Body of pancreas (tissue), 4 donors: Measurements from ENCODE around the gene BEGAIN. TPM values are rescaled to one million over a fixed set of nuclear protein-coding genes. Genes with fewer than 3 reads are reported as not detected.

Source experiments
- ATAC-seq: fragments of 150-250 bp; one replicate; pipeline ENCODE4 v1.9.1; 2016
- DNase-seq, 4 donors: peaks; one replicate each; pipeline ENCODE4 v3.0.0-alpha.2; 2019
- H3K27ac ChIP-seq, 4 donors: fragments of 200-600 bp; sonication (generic); 1 replicate in 3 of 4; 2 replicates in 1 of 4; pipeline versions ENCODE4 v1.5.1 to v1.6.1; 2016 to 2019; ENCODE audit warnings: mild to moderate bottlenecking in 1 of 4, mixed read lengths in 1 of 4, moderate library complexity in 1 of 4
- H3K27me3 ChIP-seq, 2 donors: fragments of 200-600 bp; sonication (generic); one replicate each; pipeline ENCODE4 v1.6.0; 2016; ENCODE audit warnings: mild to moderate bottlenecking in 1 of 2
- H3K36me3 ChIP-seq, 2 donors: fragments of 200-600 bp; sonication (generic); replicated peaks in 1 of 2; 2 replicates each; pipeline ENCODE4 v1.5.1; 2016; ENCODE audit warnings: low read depth in 2 of 2; ENCODE audit not compliant: insufficient read depth in 1 of 2
- H3K4me1 ChIP-seq: fragments of 200-600 bp; sonication (generic); one replicate; pipeline ENCODE4 v1.6.0; 2016
- H3K4me3 ChIP-seq, 2 donors: fragments of 200-600 bp; sonication (generic); 1 replicate in 1 of 2; 2 replicates in 1 of 2; pipeline ENCODE4 v1.5.1; 2016 to 2019
- H3K9me3 ChIP-seq, 3 donors: fragments of 200-600 bp; sonication (generic); 1 replicate in 2 of 3; 2 replicates in 1 of 3; pipeline ENCODE4 v1.5.1; 2016
- POLR2A ChIP-seq, 3 donors: fragments of 450-650 bp; IDR thresholded peaks; one replicate each; pipeline ENCODE4 v1.6.1; 2016; ENCODE audit warnings: antibody characterized with exemption in 3 of 3, mild to moderate bottlenecking in 2 of 3
- WGBS, 2 donors: methylation state at CpG; one replicate each; pipeline ENCODE4 v1.1.5; 2017; 5-methylcytosine and 5-hydroxymethylcytosine counted together
- intact Hi-C: fragments of 100-400 bp; cut with DNase I; formaldehyde crosslinking; loops from one replicate; pipeline ENCODE4 v1.15.1; 2023
- total RNA-seq, 2 donors: library from RNA; depleted of rRNA; stranded (reverse); fragments of >200 nt; gene quantifications; one replicate each; pipeline ENCODE4 v1.1.0, GENCODE V29; 2016
- TF ChIP-seq, protein P1 (sequence below), 7 experiments: fragments of 450-650 bp in 4 of 7; fragments of 200-600 bp in 3 of 7; sonication (generic) in 3 of 7; IDR thresholded peaks; one replicate each; pipeline ENCODE4 v1.5.1; 2016 to 2019; ENCODE audit warnings: antibody characterized with exemption in 7 of 7

BEGAIN gene
- total RNA-seq, 2 donors from 2014 or later, result 23.9 to 28.7 TPM

DNA sequence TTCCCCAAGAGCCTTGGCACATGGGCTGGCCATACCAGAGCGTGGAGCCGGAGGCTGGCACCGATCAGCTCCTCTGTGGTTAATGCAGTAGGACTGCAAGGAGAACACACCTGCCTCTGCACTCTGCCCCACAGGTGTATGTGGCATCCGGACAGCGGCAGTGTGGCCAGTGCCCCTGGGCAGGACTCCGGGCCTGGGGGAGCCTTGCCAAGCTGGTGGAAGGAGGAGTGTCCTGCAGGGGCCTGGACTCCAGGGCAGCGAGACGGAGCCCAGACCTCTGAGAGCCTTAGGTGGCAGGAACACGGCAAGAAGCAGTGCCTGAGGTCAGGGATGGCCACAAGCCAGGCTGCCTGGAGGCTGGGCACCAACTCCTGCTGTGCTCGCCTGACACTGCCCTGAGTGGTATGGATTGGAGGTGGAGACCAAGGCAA, 5.3 kb upstream of the BEGAIN start:
- TF ChIP-seq, protein P1, sequence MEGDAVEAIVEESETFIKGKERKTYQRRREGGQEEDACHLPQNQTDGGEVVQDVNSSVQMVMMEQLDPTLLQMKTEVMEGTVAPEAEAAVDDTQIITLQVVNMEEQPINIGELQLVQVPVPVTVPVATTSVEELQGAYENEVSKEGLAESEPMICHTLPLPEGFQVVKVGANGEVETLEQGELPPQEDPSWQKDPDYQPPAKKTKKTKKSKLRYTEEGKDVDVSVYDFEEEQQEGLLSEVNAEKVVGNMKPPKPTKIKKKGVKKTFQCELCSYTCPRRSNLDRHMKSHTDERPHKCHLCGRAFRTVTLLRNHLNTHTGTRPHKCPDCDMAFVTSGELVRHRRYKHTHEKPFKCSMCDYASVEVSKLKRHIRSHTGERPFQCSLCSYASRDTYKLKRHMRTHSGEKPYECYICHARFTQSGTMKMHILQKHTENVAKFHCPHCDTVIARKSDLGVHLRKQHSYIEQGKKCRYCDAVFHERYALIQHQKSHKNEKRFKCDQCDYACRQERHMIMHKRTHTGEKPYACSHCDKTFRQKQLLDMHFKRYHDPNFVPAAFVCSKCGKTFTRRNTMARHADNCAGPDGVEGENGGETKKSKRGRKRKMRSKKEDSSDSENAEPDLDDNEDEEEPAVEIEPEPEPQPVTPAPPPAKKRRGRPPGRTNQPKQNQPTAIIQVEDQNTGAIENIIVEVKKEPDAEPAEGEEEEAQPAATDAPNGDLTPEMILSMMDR (IDR thresholded peaks at IDR 0.05), result no peak
- TF ChIP-seq POLR2A (IDR thresholded peaks at IDR 0.05), result no peak
- peak in 1 of 4 donors; percentile 10 for DNase-seq
- Histone ChIP-seq H3K4me3 (no peak overlapping the region), H3K36me3 (no peaks in the 10 kb centered on the region), H3K27ac (no peak overlapping the region), H3K4me1 (peaks cover 6% of the 10 kb centered on the region), H3K9me3 (no peaks in the 10 kb centered on the region), H3K27me3 (no peaks in the 10 kb centered on the region)
- ATAC-seq, result no peak
- WGBS, 2 donors, result 81 to 82% methylated on average over 8 to 9 of the region's 10 CpGs
- intact Hi-C loops, result no loop called here

DNA sequence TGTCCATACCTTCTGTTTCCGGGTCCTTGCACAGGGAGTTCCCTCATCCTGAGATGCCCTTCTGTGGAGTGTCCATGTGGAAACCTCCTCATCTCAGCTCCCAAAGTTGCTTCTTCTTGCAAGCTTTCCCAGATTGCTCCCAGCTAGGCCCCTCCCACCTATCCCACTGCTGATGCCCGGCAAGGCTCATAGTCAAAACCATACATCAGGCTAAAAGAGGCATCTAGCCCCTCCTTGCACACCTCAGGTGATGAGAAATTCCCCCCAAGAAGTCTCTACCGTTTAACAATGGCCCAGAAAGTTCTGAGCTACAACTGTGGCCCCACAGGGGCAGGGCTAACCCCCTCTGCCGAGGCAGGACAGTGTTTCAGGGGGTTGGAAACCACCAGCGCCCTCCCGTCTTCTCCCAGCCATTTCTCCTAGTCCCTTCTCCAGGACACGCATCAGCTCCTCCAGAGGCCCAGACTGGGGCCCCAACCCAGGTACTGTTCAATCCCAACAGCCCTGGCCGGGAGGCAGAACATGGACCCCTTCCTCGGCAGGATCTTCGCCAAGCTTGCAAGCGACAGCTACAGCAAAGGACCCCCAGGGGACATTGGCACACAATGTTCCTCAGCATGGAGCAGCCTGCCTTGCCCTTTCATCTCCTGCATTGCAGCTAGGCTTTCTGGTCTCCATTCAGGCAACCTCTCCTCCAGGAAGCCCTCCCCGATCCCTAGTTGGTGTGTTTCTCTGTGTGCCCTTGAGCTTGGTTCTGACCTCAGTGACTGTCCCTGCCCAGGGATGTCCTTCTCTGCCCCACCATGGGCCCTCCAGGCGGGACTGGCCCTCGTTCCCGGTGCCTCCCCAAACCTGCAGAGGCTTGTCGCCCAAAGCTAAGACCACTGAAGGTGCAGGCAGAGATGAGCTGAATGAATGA, 4.5 kb upstream of the BEGAIN start:
- 85 to 96% methylated on average over 14 to 16 of the region's 16 CpGs for WGBS, 2 donors
- intact Hi-C loops, result no loop called here
- TF ChIP-seq, protein P1 (IDR thresholded peaks at IDR 0.05), result no peak
- no peak for TF ChIP-seq POLR2A (IDR thresholded peaks at IDR 0.05)
- peaks cover 8% of the 10 kb centered on the region for H3K4me1 ChIP-seq
- H3K36me3 ChIP-seq, result no peaks in the 10 kb centered on the region
- DNase-seq, result peak in 1 of 4 donors; percentile 8
- no peak overlapping the region for H3K27ac ChIP-seq
- no peak for ATAC-seq
- H3K9me3 ChIP-seq, result no peaks in the 10 kb centered on the region
- no peaks in the 10 kb centered on the region for H3K27me3 ChIP-seq
- no peak overlapping the region for H3K4me3 ChIP-seq

DNA sequence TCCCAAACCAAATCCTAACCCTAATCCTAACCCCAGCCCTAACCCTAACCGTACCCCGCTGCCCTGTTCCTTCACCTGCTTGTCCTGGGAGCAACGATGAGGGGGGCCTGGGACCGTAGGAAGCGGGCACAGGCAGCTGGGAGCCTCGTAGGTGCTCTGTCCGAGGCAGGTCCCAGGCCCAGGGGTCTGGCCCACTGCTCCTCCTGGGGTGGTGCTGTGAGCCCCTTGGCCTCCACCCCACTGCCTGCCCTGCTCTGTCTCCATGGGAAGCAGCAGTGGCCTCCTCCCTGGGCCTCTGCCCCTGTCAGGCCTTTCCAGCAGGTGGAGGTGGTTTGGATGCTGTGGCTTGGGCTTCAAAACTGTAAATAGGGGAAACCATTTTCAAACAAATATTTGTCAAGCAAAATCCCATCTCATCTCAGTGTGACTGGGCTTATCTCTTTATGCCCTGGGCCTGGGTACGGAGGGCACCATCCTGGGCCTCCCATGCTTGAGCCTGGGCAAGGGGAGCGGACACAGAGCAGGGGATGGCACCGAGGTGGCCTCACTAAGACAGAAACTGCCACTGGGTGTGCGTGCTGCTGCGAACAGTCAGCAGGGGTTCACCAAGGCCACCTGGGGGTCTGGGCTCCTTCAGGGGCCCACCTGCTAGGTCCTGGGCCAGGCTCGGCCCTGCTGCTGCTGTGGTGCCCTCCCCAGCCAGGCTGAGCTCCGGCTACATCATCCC, 3.7 kb upstream of the BEGAIN start:
- H3K27ac ChIP-seq, result no peak overlapping the region
- no peaks in the 10 kb centered on the region for H3K36me3 ChIP-seq
- H3K4me1 ChIP-seq, result peaks cover 13% of the 10 kb centered on the region
- intact Hi-C loops, result no loop called here
- no peaks in the 10 kb centered on the region for H3K27me3 ChIP-seq
- H3K9me3 ChIP-seq, result no peaks in the 10 kb centered on the region
- 87 to 90% methylated on average over 10 to 11 of the region's 14 CpGs for WGBS, 2 donors
- TF ChIP-seq, protein P1 (IDR thresholded peaks at IDR 0.05), result no peak
- H3K4me3 ChIP-seq, result no peak overlapping the region
- ATAC-seq (no peak), DNase-seq (peak in 1 of 4 donors; percentile 5)

DNA sequence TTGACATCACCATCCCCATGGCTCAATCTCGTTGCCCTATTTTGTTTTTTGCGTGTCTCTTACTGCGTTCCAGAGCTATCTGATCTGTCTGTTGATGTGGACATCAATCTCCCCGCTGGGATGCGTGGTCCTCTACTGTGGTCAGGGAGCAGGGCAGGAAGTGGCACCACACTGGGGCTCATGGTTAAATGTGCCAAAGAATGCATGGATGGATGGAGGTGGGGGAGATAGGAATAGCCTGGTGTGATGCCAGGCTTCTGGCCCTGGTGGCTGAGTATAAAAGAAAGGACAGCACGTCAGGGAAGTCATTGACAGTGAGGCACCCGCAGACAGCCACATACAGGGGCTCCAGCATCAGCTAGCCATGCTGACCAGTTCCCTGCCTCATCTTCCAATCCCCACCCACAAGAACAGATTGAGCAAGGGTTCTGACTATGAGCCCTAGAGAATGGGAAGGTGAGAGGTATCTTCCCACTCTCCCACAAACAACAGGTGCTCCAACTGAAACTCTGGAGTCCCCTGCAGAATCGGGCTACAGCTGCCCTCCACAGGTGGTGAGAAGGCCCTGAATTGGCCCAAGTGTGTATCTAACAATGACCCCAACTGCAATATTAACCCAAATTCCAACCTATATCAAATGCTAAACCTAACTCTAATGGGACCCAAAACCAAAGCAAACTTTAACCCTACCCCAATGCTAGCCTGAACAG, 2.7 kb upstream of the BEGAIN start:
- Histone ChIP-seq H3K27ac (no peak overlapping the region), H3K4me1 (peaks cover 13% of the 10 kb centered on the region), H3K36me3 (no peaks in the 10 kb centered on the region), H3K27me3 (no peaks in the 10 kb centered on the region), H3K9me3 (no peaks in the 10 kb centered on the region), H3K4me3 (no peak overlapping the region)
- intact Hi-C loops, result no loop called here
- DNase-seq (no peak), ATAC-seq (no peak)
- TF ChIP-seq POLR2A (IDR thresholded peaks at IDR 0.05), result no peak
- TF ChIP-seq, protein P1 (IDR thresholded peaks at IDR 0.05), result no peak
- 78 to 80% methylated on average over 8 of the region's 8 CpGs for WGBS, 2 donors
